HG03196 (cell line): ENCODE results near the gene HDC.

Experiments used
- ATAC-seq: cut with Tn5 transposase; IDR thresholded peaks from one replicate; pipeline ENCODE4 v1.9.1; 2021; ENCODE audit not compliant: unreplicated experiment

Gene HDC, protein sequence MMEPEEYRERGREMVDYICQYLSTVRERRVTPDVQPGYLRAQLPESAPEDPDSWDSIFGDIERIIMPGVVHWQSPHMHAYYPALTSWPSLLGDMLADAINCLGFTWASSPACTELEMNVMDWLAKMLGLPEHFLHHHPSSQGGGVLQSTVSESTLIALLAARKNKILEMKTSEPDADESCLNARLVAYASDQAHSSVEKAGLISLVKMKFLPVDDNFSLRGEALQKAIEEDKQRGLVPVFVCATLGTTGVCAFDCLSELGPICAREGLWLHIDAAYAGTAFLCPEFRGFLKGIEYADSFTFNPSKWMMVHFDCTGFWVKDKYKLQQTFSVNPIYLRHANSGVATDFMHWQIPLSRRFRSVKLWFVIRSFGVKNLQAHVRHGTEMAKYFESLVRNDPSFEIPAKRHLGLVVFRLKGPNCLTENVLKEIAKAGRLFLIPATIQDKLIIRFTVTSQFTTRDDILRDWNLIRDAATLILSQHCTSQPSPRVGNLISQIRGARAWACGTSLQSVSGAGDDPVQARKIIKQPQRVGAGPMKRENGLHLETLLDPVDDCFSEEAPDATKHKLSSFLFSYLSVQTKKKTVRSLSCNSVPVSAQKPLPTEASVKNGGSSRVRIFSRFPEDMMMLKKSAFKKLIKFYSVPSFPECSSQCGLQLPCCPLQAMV

DNA sequence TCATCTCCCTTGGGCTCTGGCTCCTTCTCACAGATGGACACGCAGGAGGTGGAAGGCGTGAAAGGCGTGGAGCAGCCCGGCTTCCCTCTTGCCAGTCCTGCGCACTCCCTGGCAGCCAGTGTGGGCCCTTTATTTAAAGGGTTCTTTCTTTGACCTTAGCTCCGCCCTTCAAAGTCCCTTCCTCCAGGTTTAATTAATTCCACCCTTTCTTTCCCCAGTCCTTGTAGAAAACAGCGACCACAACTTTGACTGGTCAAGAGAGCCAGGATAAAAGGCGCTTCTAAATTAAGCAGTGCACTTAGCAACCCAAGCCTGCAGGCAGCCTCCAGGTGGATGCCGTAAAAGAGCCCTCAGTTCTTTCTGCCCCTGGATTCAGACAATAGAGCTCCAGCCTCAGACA is at the start of gene HDC:
Gene HDC (minus strand): TSS at position 107 of the 400 bp plus-strand sequence. CDS start 103 bp downstream, at position 4.
- no peak for ATAC-seq

DNA sequence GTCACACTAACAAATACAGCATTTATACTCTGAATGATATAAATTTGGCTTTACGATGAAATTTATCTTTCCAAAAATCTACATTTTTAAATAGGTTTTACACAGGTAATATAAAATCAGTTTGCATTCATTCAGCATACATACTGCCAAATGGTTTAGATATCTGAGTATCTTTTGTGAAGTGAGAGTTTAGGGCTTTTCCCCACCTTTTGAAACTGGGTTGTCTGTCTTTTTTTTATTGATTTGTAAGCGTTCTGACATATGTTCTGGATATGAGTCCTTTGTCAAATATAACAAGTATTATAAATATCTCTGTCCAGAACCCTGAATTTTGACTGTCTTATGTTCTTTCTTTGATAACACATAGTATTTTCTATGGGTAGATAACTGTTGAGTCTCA is 47.1 kb upstream of the HDC start:
- no peak for ATAC-seq

DNA sequence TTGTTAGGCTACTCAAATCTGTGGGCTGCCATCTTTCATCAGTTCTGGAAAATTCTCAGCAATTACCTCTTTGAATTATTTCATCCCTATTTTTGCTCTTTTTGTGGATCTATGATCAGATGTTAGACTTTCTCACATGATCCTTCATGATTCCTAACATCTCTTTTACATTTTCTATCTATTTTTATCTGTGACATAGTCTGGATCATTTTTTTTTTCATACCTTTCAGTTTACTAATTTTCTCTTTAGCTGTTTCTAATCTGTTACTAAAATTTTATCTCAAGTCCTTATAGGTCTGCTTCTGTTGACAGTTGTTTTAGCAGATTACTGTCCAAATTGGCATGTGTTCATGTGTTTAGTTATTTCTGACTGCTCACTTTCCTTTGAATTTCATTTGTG is 42.3 kb upstream of the HDC start:
- no peak for ATAC-seq

DNA sequence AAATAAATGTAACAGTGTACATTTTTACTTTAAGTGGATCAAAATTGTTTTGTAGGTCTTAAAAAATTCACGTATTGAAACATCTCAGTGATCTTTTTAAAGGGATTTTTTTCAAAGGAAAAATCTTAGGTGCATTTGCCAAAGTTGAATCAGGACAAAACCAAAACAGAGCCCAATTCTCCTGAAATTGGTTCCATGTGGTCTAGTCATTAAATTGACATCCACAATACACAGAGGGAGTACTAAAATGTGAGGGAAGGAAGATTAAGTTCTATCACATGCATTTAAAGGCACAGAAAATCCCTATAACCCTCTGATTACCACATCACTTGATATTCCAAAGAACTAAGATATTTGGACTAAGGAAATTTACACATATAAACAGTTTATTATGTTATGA is 39.3 kb upstream of the HDC start:
- ATAC-seq, result no peak

DNA sequence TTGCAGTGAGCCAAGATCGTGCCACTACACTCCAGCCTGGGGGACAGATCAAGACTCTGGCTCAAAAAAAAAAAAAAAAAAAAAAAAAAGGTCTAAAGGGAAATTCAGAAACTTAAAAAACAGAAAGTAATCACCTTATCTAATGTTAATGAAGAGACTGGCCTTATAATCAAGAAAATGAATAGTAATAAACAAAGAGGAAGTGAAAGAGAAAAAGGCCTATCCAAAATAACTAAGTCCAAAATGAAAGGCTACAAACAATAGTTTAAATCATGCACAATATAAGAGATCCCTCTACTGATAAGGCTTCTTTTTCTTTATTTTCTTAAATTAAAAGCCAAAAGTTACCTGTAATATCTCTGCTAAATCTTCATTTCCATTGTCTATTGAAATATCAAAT is 37.1 kb upstream of the HDC start:
- no peak for ATAC-seq

DNA sequence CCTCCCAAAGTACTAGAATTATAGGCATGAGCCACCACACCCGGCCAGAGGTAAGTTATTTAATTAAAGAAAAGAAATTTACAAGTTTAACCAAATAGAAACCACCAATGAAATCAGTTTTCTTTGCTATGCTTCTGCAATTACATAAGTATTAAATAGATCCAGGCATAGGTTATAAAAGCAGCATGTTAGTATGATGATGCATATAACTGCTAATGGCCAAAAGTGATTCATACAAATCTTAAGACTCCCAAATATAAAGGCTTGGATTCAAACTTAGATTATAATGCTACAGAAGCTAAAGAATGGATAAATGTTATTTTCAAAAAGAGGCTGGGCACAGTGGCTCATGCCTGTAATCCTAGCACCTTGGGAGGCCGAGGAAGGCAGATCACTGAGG is 32.8 kb upstream of the HDC start:
- ATAC-seq, result no peak

DNA sequence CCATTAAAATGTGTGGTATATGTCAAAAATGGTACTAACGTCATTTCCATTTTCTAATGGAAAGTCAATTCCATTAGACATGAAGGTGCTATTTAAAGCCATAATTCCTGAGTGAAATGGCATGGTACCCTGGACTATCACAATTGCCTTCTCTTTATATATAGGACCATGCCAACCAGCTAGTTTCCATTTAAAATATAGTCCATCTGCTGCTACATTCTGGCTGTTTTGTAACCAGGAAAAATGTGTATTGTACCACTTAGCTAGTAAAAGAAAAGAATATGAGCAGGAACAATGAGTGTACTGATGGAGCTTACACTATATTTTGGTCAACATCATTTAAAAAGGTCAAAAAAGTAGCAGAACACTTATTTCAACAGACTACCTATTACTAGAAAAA is 30.4 kb upstream of the HDC start:
- ATAC-seq, result no peak

DNA sequence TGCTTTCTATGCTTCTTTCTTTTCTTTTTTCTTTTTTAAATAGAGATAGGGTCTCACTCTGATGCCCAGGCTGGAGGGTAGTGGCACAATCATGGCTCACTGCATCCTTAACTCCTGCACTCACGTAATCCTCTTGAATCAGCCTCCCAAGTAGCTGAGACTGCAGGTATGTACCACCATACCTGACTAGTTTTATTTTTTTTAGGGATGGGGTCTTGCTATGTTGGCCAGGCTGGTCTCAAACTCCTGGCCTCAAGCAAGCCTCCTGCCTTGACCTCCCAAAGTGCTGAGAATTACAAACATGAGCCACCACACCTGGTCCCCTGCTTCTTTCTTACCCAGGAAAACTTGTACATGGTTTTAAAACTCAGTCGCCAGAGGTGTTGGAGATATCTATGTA is 24.2 kb upstream of the HDC start:
- ATAC-seq, result no peak

DNA sequence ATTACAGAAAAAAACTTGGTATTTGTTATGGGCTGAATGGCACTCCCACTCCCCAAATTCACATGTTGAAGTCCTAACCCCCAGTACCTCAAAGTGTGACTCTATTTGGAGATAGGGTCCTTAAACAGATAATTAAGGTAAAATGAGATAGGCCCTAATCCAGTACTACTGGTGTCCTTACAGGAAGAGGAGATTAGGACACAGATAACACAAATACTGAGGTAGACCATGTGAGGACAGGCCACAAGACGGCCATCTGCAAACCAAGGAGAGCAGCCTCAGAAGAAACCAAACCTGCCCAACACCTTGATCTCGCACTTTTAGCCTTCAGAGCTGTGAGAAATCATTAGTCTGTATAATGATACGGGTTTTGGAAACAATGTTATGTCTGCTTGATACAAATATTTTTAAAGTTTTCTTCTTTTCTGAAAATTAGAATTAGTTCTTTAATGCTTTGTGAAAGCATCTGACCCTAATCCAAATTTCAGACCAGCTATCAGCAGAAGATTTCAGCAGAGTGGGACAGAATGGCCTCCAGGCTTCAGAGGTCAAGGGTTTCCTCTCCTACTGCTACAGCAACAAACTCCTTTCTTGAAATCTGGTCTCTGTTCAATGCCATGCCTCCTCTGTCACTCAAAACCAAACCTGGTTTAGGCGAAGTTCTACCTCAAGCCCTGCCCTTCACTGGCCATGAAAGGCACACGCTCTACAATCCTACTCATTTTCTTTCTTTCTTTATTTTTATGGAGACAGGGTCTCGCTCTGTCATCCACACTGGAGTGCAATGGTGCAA is 22.0 kb upstream of the HDC start:
- ATAC-seq, result no peak

DNA sequence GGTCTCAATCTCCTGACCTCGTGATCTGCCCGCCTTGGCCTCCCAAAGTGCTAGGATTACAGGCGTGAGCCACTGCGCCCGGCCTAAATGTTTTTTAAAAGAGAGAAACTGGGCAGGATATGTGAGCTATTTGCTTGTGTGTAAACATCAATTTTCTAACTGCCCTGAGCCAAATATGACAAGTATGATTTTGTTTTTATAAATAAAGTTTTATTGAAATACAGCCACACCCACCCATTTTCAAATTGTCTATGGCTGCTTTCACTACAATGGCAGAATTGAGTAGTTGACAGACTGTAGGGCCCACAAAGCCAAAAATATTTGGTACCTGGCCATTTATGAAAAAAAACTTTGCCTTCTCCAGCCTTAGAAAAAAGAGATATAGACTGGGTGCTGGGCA is 15.9 kb upstream of the HDC start:
- no peak for ATAC-seq

DNA sequence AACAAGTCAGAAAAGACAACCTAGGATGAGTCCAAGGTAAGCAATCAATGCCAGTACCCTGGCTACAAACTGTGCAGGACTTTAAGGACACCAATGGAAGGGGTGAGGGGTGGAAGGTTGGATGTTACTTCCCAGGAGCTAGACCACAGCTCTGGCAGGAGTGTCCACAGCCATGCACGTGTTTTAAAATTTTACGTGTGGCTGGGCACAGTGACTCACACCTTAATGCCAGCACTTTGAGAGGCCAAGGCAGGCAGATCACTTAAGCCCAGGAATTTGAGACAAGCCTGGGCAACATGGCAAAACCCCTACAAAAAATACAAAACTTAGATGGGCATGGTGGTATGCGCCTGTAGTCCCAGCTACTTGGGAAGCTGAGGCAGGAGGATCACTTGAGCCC is 14.7 kb upstream of the HDC start:
- ATAC-seq, result no peak

DNA sequence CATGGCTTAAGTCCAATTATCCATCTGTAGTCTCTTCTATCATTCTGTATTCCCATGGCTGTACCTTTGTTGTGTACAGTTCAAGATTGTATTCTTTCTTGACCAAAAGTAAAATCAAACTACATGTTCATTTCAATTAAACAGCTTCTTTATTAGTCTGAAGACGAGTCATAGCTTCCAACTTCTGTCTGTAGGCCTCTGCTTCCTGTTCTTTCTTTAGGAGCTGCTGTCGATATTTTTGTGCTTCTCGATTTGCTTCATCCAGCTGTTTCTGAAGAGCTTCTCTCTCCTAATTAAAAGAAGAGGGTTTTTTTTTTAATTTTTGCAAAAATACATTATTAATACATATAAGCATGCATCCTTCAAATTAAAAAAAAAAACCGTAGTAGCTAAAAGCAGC is 13.0 kb upstream of the HDC start:
- no peak for ATAC-seq

DNA sequence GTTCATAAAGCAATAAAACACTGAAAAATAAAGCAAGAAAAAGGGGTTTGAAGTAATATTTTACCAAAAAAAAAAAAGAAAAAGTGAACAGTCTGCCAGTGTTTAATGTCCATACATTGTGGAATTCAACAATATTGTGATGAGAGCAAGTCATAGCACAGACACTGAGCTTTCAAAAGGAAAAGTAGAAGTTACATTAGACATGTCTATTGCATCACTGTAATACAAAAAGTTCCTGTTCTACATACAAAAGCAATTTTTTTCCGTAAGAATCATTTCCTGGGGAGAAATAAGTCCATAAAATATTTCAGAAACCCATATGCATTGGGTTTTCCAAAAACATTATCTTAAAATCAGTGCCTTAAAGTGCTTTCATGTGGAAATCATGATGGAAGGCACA is 11.8 kb upstream of the HDC start:
- ATAC-seq, result no peak

DNA sequence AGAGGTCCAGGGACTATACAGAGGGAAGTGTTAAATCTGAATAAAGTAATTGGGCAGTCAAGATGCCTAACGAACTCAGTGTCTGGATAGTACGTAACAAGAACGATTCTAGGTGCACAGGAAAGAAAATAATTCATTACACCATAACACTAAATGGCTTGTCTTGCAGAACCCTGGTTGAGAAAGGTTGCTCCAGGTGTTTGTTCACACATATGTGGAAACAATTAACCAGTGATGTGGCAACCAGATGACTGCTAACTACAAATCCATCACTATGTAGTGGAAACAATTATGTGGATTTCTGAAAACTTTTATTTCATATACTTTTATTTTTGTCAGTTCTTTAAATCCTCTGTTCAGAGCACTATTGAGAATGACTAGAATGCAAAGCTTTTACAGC is 10.4 kb upstream of the HDC start:
- ATAC-seq, result no peak

DNA sequence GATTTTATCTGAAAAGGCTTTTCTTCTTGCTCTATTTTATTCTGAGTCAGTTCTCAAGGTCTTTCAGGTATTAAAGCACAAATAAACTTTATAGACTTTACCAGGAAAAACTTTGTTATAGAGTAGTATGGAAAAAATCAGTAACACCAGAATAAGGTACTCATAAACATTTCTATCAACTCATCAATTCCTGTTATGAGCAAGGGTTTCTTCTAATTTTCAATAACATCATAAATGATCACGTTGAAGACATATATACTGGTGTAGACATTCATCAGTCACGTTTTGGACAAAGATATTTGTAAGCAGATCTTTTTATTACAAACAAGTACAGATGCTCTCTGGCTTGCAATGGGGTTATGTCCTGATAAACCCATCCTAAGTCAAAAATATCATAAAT is 9.6 kb upstream of the HDC start:
- ATAC-seq, result no peak

DNA sequence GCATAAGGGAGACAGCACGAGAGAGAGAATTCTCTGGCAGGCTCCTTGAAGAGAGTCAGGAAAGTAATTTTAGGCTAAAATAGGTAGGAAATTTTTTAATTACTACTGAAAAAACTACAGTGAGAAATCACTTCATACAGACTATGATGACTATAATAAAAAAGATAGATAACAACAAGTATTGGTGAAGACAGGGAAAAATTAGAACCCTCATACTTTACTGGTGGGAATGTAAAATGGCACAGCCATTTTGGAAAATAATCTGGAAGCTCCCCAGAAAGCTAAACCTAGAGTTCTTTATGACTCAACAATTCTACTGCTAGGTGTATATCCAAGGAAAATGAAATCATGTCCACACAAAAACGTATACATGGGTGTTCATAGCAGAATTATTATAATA is 2.1 kb upstream of the HDC start:
- no peak for ATAC-seq

DNA sequence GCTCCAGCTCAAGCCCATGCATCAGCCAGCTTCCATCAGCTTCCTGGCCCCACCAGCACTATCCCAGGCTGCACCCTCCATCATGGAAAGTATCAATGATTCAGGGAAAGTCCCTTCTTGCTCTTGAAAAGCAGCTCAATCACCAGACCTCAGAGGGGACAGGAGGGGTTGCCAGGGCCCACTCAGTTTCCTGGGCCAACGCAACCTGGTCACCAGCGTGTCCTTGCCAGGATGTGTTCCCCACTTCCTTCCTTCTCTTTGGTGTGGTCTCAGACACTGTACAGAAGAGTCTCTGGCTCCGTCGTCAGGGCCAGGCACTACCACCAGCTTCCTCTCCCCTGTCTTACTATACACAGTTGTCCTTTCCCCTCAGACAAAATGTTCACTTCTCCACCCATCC is 3.0 kb downstream of the HDC start:
- ATAC-seq, result no peak

DNA sequence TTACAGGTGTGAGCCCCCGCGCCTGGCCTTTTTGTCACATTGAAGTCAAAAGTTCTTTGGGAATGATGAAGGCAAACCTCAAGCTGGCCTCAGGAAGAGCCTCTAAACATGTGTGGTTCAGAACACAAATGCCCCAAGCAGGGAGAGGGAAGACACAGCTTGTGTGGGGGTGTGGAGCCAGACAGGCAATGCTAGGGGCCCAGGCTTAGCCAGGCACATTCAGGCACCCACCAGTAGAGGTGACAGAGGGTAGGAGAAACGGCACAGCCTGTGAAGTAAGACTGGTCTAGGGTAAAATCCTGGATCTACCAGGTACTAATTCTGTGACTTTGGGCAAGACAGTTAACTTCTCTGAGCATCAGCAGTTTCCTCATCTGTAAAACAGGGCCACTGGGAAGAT is 3.5 kb downstream of the HDC start:
- no peak for ATAC-seq

DNA sequence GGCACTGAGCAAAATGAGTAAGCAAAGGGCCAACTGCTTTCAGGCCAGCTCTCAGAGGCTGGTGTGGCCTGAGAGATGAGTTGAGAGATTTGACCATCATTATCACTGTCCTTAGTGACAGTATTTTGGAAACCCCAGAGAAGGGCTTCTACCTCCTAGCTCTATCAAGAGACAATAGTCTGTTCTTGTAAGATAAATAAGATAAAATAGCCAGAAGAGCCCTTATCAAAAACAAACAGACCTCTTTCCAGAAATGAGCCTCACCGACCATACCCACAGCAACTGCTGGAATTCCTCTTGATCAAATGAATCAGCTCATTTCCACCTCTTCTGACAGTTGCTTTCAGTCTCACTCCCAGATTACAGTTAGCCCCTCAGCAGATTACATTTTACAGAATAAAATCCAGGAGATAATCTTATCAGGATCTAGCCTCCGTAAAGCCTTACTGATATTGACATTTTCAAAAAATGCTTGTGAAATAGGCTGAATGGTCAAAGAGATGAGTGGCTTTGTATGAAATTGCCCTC is 4.5 kb downstream of the HDC start:
- ATAC-seq, result no peak

DNA sequence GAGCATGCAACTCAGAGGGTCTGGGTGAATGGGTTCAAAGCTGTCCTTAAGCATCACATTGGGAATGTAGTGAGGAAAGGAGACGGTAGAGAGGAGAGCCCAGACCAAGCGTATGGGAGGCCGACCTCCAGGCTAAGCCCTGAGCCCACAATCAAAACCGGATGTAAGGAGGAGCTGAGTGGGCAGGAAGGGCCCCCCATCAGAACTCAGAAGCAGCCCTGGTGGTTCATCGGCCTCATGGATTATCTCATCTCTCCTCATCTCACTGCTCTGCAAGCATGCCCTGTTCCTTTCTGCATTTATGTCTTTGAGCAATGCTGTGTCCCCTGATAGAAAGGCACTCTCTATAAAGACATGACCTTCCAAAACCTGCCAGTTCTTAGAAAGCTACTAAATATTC is 6.2 kb downstream of the HDC start:
- no peak for ATAC-seq

DNA sequence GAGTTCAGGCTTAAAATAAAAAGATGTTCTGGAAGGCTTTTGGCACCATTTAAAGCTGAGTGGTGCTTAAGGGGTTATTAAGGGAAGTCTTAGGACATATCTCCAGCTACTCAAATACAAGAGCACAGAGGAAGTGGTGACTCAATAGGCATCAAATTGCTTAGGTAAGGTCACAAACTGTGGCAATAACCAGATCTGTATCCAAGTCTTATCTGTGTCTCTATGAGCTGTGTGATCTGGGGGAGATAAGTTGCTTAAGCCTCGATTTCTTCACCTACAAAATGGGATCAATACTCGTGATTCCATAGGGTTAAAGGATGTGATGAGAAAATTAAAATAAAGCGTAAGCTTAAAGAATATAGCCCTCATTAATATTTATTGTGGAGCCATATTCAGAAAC is 7.6 kb downstream of the HDC start:
- ATAC-seq, result no peak

DNA sequence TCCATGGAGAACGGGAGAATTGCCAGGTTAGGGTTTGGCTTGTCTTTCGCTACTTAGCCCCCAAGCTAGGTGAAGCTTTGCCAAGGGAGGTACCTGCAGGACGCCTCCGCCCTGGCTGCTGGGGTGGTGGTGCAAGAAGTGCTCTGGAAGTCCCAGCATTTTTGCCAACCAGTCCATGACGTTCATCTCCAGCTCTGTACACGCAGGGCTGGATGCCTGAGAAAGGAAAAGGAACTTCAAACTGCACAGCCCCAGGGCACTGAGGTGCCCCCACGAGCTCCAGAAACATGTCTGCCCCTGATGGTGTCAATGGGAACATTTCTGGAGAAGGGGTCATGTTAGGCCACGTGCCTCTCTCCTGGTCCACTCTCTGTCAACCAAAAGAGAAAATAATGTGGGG is 8.2 kb downstream of the HDC start:
- ATAC-seq, result no peak
